ENCODE results near the gene SULT1C4. TPM values are rescaled to one million over a fixed set of nuclear protein-coding genes. Genes with fewer than 3 reads are reported as not detected.

The SULT1C4 gene
- polyA plus RNA-seq, 1 experiment, result 4.0 TPM

GRCh38 chr2:108364676-108365297 lies 13.0 kb upstream of the SULT1C4 start:
- ChIA-PET CTCF (no interaction called here), POLR2A (interaction anchor here (1.0 kb wide), 1 partner anchor 9 kb away, joined by 3 read pairs; no protein-coding TSS in a partner anchor)
- Histone ChIP-seq H3K4me3 (ENCODE audit: low read depth, low read length) (no peak overlapping the region), H3K9me3 (ENCODE audit: control insufficient read depth, insufficient read depth, low read length) (peaks cover 5% of the 10 kb centered on the region; the same call in 1 of the 2 replicates), H3K27me3 (ENCODE audit: control insufficient read depth, insufficient read depth, low read length) (no peaks in the 10 kb centered on the region), H3K27ac (ENCODE audit: low read depth, low read length) (no peak overlapping the region)
- no peak for DNase-seq (ENCODE audit: low read depth, low spot score)
- no peak for TF ChIP-seq CTCF (IDR thresholded peaks at IDR 0.05; ENCODE audit: low read depth, low read length)

- peaks cover 5% of the 10 kb centered on the region; the same call in 1 of the 2 replicates for H3K9me3 ChIP-seq (ENCODE audit: control insufficient read depth, insufficient read depth, low read length)
- no peaks in the 10 kb centered on the region for H3K27me3 ChIP-seq (ENCODE audit: control insufficient read depth, insufficient read depth, low read length)
- CTCF ChIA-PET, result no interaction called here
- TF ChIP-seq CTCF (IDR thresholded peaks at IDR 0.05; ENCODE audit: low read depth, low read length), result no peak
- no peak overlapping the region for H3K27ac ChIP-seq (ENCODE audit: low read depth, low read length)
- POLR2A ChIA-PET, result no interaction called here
- H3K4me3 ChIP-seq (ENCODE audit: low read depth, low read length), result no peak overlapping the region
- DNase-seq (ENCODE audit: low read depth, low spot score), result no peak
These were observed 12.1 kb upstream of the SULT1C4 start for GRCh38 chr2:108365656-108366055.

GRCh38 chr2:108367014-108367413 lies 10.7 kb upstream of the SULT1C4 start:
- no peak overlapping the region for H3K4me3 ChIP-seq (ENCODE audit: low read depth, low read length)
- ChIA-PET POLR2A (interaction anchor here (0.6 kb wide), 1 partner anchor 168 kb away, joined by 3 read pairs; no protein-coding TSS in a partner anchor), CTCF (no interaction called here)
- H3K27me3 ChIP-seq (ENCODE audit: control insufficient read depth, insufficient read depth, low read length), result no peaks in the 10 kb centered on the region
- H3K9me3 ChIP-seq (ENCODE audit: control insufficient read depth, insufficient read depth, low read length), result peaks cover 5% of the 10 kb centered on the region; the same call in 1 of the 2 replicates
- no peak for TF ChIP-seq CTCF (IDR thresholded peaks at IDR 0.05; ENCODE audit: low read depth, low read length)
- DNase-seq (ENCODE audit: low read depth, low spot score), result no peak
- no peak overlapping the region for H3K27ac ChIP-seq (ENCODE audit: low read depth, low read length)

GRCh38 chr2:108367561-108368175 lies 10.1 kb upstream of the SULT1C4 start:
- Histone ChIP-seq H3K4me3 (ENCODE audit: low read depth, low read length) (no peak overlapping the region), H3K27me3 (ENCODE audit: control insufficient read depth, insufficient read depth, low read length) (no peaks in the 10 kb centered on the region), H3K27ac (ENCODE audit: low read depth, low read length) (no peak overlapping the region), H3K9me3 (ENCODE audit: control insufficient read depth, insufficient read depth, low read length) (peaks cover 5% of the 10 kb centered on the region; the same call in 1 of the 2 replicates)
- ChIA-PET CTCF (no interaction called here), POLR2A (no interaction called here)
- TF ChIP-seq CTCF (IDR thresholded peaks at IDR 0.05; ENCODE audit: low read depth, low read length), result no peak
- no peak for DNase-seq (ENCODE audit: low read depth, low spot score)

GRCh38 chr2:108369153-108369552 lies 8.6 kb upstream of the SULT1C4 start:
- no peak overlapping the region for H3K27ac ChIP-seq (ENCODE audit: low read depth, low read length)
- H3K4me3 ChIP-seq (ENCODE audit: low read depth, low read length), result no peak overlapping the region
- CTCF ChIA-PET, result interaction anchor here (1.7 kb wide), 1 partner anchor 14 kb away, joined by 5 read pairs; no protein-coding TSS in a partner anchor
- no peaks in the 10 kb centered on the region for H3K27me3 ChIP-seq (ENCODE audit: control insufficient read depth, insufficient read depth, low read length)
- peaks cover 5% of the 10 kb centered on the region; the same call in 1 of the 2 replicates for H3K9me3 ChIP-seq (ENCODE audit: control insufficient read depth, insufficient read depth, low read length)
- POLR2A ChIA-PET, result no interaction called here
- TF ChIP-seq CTCF (IDR thresholded peaks at IDR 0.05; ENCODE audit: low read depth, low read length), result no peak
- no peak for DNase-seq (ENCODE audit: low read depth, low spot score)
